K562 (cell line): Measurements from ENCODE around the gene FCAMR.

Experiments
- ARNT ChIP-seq, 2 experiments: fragments of 450-650 bp; IDR thresholded peaks; 2 replicates each; pipeline ENCODE4 v1.6.1; 2016; ENCODE audit warnings: mild to moderate bottlenecking in 1 of 2
- BDP1 ChIP-seq: IDR thresholded peaks from 3 replicates; pipeline ENCODE4 v1.6.1; 2011; ENCODE audit not compliant: insufficient read length, insufficient read depth
- ESRRA ChIP-seq: fragments of 450-650 bp; IDR thresholded peaks from 2 replicates; pipeline ENCODE4 v1.6.1; 2014; ENCODE audit warnings: low read depth, mild to moderate bottlenecking, moderate library complexity, borderline replicate concordance
- ETV5 ChIP-seq: sonication (generic); formaldehyde crosslinking; IDR thresholded peaks from 2 replicates; pipeline ENCODE4 v1.4.0; 2020; ENCODE audit warnings: low read depth, mild to moderate bottlenecking, missing genetic modification reagents
- POLR2A ChIP-seq: fragments of 450-650 bp; conservative IDR thresholded peaks from 2 replicates; pipeline ENCODE4 v1.6.1; 2016
- POLR2AphosphoS5 ChIP-seq: IDR thresholded peaks from 2 replicates; pipeline ENCODE4 v1.6.1; 2011; ENCODE audit warnings: mild to moderate bottlenecking, low read depth, low read length, moderate library complexity; ENCODE audit not compliant: control insufficient read depth, insufficient read depth
- RAD21 ChIP-seq, 2 experiments: fragments of 250-450 bp in 1 of 2; fragments of 450-650 bp in 1 of 2; sonication (Bioruptor Pico) in 1 of 2; formaldehyde crosslinking in 1 of 2; IDR thresholded peaks in 1 of 2; conservative IDR thresholded peaks in 1 of 2; 2 replicates each; pipeline versions ENCODE4 v1.4.0 to v1.8.0; 2020 to 2022; ENCODE audit warnings: mild to moderate bottlenecking in 2 of 2, moderate library complexity in 1 of 2
- TF ChIP-seq, protein P1 (sequence below): fragments of 250-450 bp; sonication (Bioruptor Pico); IDR thresholded peaks from 2 replicates; pipeline ENCODE4 v1.5.1; 2021; ENCODE audit warnings: mild to moderate bottlenecking
- TF ChIP-seq, protein P2 (sequence below): fragments of 450-650 bp; formaldehyde crosslinking; IDR thresholded peaks from 2 replicates; pipeline ENCODE4 v1.4.0; 2022; ENCODE audit warnings: mild to moderate bottlenecking, moderate library complexity
- TF ChIP-seq, protein P3 (sequence below), 2 experiments: fragments of 450-650 bp in 1 of 2; sonication (generic) in 1 of 2; formaldehyde crosslinking in 1 of 2; IDR thresholded peaks in 1 of 2; conservative IDR thresholded peaks in 1 of 2; 2 replicates each; pipeline versions ENCODE4 v1.6.1 to v1.8.1; 2016 to 2023; ENCODE audit warnings: mild to moderate bottlenecking in 2 of 2, moderate library complexity in 2 of 2, inconsistent platforms in 1 of 2, missing genetic modification reagents in 1 of 2
- TF ChIP-seq, protein P4 (sequence below), 2 experiments: fragments of 150-350 bp in 1 of 2; IDR thresholded peaks; 2 replicates each; pipeline ENCODE4 v1.6.1; 2012 to 2016; ENCODE audit warnings: low read depth in 2 of 2, low read length in 2 of 2, mild to moderate bottlenecking in 1 of 2, moderate library complexity in 1 of 2
- TF ChIP-seq, protein P5 (sequence below), 2 experiments: fragments of 450-650 bp; formaldehyde crosslinking in 1 of 2; IDR thresholded peaks; 2 replicates each; pipeline versions ENCODE4 v1.4.0 to v1.6.1; 2014 to 2020; ENCODE audit warnings: mild to moderate bottlenecking in 2 of 2, borderline replicate concordance in 1 of 2, low read depth in 1 of 2

DNA sequence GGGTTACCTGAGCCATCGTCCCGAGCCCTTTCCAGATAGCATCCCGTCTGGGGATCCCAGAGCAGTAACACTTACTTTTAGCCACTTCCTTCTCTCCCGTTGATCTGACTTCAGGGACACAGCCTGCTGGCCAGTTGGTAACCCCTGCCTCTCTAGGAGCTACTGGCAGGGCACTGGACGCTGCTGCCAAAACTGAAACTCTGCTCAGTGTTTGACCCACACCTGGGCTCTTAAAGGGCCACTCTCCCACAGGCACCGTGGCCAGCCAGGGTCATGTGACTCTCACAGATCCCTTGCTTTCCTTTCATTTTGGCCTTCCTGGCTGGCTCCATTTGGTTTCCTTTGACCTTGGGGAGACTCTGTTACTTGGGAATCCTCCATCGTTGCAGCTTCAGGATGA, 24.0 kb downstream of the FCAMR start, which contains the start of gene PIGR:
- TF ChIP-seq BDP1 = no peak
- TF ChIP-seq, protein P1, sequence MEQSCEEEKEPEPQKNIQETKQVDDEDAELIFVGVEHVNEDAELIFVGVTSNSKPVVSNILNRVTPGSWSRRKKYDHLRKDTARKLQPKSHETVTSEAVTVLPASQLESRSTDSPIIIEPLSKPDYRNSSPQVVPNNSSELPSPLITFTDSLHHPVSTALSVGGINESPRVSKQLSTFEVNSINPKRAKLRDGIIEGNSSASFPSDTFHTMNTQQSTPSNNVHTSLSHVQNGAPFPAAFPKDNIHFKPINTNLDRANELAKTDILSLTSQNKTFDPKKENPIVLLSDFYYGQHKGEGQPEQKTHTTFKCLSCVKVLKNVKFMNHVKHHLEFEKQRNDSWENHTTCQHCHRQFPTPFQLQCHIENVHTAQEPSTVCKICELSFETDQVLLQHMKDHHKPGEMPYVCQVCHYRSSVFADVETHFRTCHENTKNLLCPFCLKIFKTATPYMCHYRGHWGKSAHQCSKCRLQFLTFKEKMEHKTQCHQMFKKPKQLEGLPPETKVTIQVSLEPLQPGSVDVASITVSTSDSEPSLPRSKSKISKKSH = no peak
- no peak for TF ChIP-seq ARNT (IDR thresholded peaks at IDR 0.05)
- TF ChIP-seq POLR2A = no peak
- no peak for TF ChIP-seq RAD21 (CRISPR knock-in tag; conservative IDR thresholded peaks at IDR 0.05 in 1 of 2, IDR thresholded peaks at IDR 0.05 in 1 of 2)
- TF ChIP-seq ETV5 (CRISPR knock-in tag) = no peak
- TF ChIP-seq POLR2AphosphoS5 = no peak
- no peak; the same call in 1 of the 2 replicates for TF ChIP-seq ESRRA
- TF ChIP-seq, protein P2, sequence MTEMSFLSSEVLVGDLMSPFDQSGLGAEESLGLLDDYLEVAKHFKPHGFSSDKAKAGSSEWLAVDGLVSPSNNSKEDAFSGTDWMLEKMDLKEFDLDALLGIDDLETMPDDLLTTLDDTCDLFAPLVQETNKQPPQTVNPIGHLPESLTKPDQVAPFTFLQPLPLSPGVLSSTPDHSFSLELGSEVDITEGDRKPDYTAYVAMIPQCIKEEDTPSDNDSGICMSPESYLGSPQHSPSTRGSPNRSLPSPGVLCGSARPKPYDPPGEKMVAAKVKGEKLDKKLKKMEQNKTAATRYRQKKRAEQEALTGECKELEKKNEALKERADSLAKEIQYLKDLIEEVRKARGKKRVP (CRISPR knock-in tag) = no peak
- TF ChIP-seq, protein P3, sequence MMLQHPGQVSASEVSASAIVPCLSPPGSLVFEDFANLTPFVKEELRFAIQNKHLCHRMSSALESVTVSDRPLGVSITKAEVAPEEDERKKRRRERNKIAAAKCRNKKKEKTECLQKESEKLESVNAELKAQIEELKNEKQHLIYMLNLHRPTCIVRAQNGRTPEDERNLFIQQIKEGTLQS (IDR thresholded peaks at IDR 0.05) = no peak
- TF ChIP-seq, protein P3 (CRISPR knock-in tag; conservative IDR thresholded peaks at IDR 0.05) = no peak
- TF ChIP-seq, protein P4, sequence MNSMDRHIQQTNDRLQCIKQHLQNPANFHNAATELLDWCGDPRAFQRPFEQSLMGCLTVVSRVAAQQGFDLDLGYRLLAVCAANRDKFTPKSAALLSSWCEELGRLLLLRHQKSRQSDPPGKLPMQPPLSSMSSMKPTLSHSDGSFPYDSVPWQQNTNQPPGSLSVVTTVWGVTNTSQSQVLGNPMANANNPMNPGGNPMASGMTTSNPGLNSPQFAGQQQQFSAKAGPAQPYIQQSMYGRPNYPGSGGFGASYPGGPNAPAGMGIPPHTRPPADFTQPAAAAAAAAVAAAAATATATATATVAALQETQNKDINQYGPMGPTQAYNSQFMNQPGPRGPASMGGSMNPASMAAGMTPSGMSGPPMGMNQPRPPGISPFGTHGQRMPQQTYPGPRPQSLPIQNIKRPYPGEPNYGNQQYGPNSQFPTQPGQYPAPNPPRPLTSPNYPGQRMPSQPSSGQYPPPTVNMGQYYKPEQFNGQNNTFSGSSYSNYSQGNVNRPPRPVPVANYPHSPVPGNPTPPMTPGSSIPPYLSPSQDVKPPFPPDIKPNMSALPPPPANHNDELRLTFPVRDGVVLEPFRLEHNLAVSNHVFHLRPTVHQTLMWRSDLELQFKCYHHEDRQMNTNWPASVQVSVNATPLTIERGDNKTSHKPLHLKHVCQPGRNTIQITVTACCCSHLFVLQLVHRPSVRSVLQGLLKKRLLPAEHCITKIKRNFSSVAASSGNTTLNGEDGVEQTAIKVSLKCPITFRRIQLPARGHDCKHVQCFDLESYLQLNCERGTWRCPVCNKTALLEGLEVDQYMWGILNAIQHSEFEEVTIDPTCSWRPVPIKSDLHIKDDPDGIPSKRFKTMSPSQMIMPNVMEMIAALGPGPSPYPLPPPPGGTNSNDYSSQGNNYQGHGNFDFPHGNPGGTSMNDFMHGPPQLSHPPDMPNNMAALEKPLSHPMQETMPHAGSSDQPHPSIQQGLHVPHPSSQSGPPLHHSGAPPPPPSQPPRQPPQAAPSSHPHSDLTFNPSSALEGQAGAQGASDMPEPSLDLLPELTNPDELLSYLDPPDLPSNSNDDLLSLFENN (IDR thresholded peaks at IDR 0.05; ENCODE audit: low read depth in 2 of 2, low read length in 2 of 2) = no peak
- TF ChIP-seq, protein P5, sequence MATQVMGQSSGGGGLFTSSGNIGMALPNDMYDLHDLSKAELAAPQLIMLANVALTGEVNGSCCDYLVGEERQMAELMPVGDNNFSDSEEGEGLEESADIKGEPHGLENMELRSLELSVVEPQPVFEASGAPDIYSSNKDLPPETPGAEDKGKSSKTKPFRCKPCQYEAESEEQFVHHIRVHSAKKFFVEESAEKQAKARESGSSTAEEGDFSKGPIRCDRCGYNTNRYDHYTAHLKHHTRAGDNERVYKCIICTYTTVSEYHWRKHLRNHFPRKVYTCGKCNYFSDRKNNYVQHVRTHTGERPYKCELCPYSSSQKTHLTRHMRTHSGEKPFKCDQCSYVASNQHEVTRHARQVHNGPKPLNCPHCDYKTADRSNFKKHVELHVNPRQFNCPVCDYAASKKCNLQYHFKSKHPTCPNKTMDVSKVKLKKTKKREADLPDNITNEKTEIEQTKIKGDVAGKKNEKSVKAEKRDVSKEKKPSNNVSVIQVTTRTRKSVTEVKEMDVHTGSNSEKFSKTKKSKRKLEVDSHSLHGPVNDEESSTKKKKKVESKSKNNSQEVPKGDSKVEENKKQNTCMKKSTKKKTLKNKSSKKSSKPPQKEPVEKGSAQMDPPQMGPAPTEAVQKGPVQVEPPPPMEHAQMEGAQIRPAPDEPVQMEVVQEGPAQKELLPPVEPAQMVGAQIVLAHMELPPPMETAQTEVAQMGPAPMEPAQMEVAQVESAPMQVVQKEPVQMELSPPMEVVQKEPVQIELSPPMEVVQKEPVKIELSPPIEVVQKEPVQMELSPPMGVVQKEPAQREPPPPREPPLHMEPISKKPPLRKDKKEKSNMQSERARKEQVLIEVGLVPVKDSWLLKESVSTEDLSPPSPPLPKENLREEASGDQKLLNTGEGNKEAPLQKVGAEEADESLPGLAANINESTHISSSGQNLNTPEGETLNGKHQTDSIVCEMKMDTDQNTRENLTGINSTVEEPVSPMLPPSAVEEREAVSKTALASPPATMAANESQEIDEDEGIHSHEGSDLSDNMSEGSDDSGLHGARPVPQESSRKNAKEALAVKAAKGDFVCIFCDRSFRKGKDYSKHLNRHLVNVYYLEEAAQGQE (IDR thresholded peaks at IDR 0.05; ENCODE audit: borderline replicate concordance) = no peak
- TF ChIP-seq, protein P5 (CRISPR knock-in tag; IDR thresholded peaks at IDR 0.05; ENCODE audit: low read depth) = no peak
